ACC112 (cell line): Measurements from ENCODE around the gene AATK.

ENCODE experiments used
- H2AFZ ChIP-seq: fragments of 200-600 bp; sonication (generic); one replicate; pipeline ENCODE4 v1.6.0; 2017; ENCODE audit warnings: antibody characterized with exemption, low read length; ENCODE audit not compliant: unreplicated experiment
- H3K27ac ChIP-seq: fragments of 200-600 bp; sonication (generic); 2 replicates; pipeline ENCODE4 v1.5.1; 2014; ENCODE audit warnings: low read depth, mild to moderate bottlenecking, antibody characterized with exemption, low read length, moderate library complexity
- H3K27me3 ChIP-seq: fragments of 200-600 bp; sonication (generic); 2 replicates; pipeline ENCODE4 v1.6.1; 2014; ENCODE audit warnings: mild to moderate bottlenecking, antibody characterized with exemption, low read length, moderate library complexity, mixed read lengths; ENCODE audit not compliant: insufficient read depth
- H3K36me3 ChIP-seq: fragments of 200-600 bp; sonication (generic); 2 replicates; pipeline ENCODE4 v1.6.1; 2016; ENCODE audit warnings: mild to moderate bottlenecking, antibody characterized with exemption, low read length, moderate library complexity, mixed read lengths; ENCODE audit not compliant: insufficient read depth
- H3K4me1 ChIP-seq: fragments of 200-600 bp; sonication (generic); one replicate; pipeline ENCODE4 v1.6.1; 2016; ENCODE audit warnings: low read length, mixed read lengths; ENCODE audit not compliant: insufficient read depth, unreplicated experiment, control insufficient read depth
- H3K4me3 ChIP-seq: fragments of 200-600 bp; sonication (generic); 2 replicates; pipeline ENCODE4 v1.5.1; 2014; ENCODE audit warnings: mild to moderate bottlenecking, low read depth, low read length
- H3K79me2 ChIP-seq: fragments of 200-600 bp; sonication (generic); one replicate; pipeline ENCODE4 v1.6.0; 2016; ENCODE audit warnings: low read length; ENCODE audit not compliant: control insufficient read depth, unreplicated experiment, insufficient read depth

Gene AATK

DNA sequence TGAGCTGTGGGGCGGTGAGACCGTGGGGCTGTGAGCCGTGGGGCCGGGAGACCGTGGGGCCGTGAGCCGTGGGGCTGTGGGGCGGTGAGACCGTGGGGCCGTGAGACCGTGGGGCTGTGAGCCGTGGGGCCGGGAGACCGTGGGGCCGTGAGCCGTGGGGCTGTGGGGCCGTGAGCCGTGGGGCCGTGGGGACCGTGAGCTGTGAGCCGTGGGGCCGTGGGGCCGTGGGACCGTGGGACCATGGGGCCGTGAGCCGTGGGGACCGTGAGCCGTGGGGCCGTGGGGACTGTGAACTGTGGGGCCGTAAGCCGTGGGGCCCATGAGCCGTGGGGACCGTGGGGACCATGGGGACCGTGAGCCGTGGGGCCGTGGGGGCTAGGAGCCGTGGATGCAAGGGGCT is 25.3 kb downstream of the AATK start:
- Histone ChIP-seq H3K4me1 (no peaks in the 10 kb centered on the region), H3K27ac (no peak overlapping the region), H2AFZ (no peak overlapping the region), H3K36me3 (no peaks in the 10 kb centered on the region), H3K79me2 (no peaks in the 10 kb centered on the region), H3K4me3 (no peak overlapping the region), H3K27me3 (no peaks in the 10 kb centered on the region)

DNA sequence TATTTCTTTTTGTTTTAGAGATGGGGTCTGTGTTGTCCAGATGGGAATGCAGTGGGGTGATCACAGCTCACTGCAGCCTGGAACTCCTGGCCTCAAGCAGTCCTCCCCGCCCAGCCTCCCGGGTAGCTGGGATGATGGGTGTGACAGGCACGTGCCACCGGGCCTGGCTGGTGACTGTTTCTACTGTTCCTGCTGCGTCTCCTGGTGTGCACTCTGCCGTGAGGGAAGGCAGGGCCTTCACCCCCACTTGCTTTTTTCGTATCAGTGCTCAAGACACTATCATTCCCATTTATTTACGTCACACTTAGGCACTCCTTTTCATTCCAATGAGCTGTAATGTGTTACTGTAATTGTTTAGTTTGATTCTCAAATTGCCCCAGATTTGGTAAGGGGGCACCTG is 26.0 kb downstream of the AATK start:
- no peaks in the 10 kb centered on the region for H3K4me1 ChIP-seq

DNA sequence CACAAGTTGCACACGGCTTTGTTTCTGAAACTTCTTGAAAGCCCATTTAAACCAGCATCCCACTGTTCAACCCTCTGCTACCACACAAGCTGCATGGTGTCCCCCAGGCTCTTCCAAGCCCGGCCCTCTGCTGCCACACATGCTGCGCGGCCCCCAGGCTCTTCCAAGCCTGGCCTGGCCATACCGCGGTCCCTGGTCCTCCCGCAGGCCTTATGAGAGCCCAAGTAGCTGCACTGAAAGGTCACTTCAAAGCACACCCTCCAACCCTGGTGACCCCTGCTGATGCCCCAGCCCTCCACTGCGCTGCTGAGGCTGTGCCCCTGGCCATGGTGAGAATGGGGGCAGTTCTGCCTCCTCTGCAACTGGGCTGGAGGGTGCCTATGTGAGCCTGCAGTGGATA is 26.6 kb downstream of the AATK start:
- Histone ChIP-seq H3K27ac (no peak overlapping the region), H3K79me2 (no peaks in the 10 kb centered on the region)

More for the DNA sequence above, 26.0 kb downstream of the AATK start:
- H3K27ac ChIP-seq: no peak overlapping the region
- H3K27me3 ChIP-seq: no peaks in the 10 kb centered on the region
- H2AFZ ChIP-seq: no peak overlapping the region
- no peaks in the 10 kb centered on the region for H3K79me2 ChIP-seq
- H3K36me3 ChIP-seq: no peaks in the 10 kb centered on the region
- H3K4me3 ChIP-seq: no peak overlapping the region

DNA sequence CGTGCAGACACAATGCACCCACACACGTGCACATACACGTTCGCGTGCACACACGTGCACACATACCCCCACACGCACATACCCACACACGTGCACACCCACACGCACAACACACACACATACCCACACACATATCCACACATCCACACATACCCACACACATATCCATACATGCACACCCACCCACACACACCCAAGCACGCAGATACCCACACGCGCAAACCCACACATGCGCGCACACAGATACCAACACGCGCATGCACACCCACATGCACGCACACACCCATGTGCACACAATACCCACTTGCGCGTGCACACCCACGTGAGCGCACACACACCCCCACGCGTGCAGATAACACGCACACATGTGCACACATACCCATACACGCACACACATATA is 27.5 kb downstream of the AATK start:
- Histone ChIP-seq H3K4me1 (no peaks in the 10 kb centered on the region), H3K4me3 (no peak overlapping the region), H3K27me3 (no peaks in the 10 kb centered on the region), H3K79me2 (no peaks in the 10 kb centered on the region), H3K36me3 (no peaks in the 10 kb centered on the region), H3K27ac (no peak overlapping the region), H2AFZ (no peak overlapping the region)

More for the DNA sequence above, 26.6 kb downstream of the AATK start:
- Histone ChIP-seq H3K27me3 (no peaks in the 10 kb centered on the region), H3K4me3 (no peak overlapping the region), H3K36me3 (no peaks in the 10 kb centered on the region), H2AFZ (no peak overlapping the region), H3K4me1 (no peaks in the 10 kb centered on the region)

DNA sequence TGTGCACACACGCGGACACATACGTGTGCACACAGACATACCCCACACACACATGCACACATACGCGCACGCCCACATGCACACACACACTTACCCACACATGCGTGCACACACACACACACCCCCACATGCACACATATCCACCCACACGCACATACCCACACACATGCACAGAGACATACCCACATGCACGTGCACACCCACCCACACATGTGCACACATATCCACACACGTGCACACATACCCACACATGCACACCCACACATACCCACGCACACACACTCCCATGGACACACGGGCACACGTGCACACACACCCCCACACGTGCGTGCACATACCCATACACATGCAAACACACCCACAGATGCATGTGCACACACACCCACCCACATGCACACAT is 27.9 kb downstream of the AATK start:
- H2AFZ ChIP-seq: no peak overlapping the region
- no peak overlapping the region for H3K4me3 ChIP-seq
- no peaks in the 10 kb centered on the region for H3K27me3 ChIP-seq
- no peaks in the 10 kb centered on the region for H3K79me2 ChIP-seq
- H3K27ac ChIP-seq: no peak overlapping the region
- H3K36me3 ChIP-seq: no peaks in the 10 kb centered on the region
- no peaks in the 10 kb centered on the region for H3K4me1 ChIP-seq

DNA sequence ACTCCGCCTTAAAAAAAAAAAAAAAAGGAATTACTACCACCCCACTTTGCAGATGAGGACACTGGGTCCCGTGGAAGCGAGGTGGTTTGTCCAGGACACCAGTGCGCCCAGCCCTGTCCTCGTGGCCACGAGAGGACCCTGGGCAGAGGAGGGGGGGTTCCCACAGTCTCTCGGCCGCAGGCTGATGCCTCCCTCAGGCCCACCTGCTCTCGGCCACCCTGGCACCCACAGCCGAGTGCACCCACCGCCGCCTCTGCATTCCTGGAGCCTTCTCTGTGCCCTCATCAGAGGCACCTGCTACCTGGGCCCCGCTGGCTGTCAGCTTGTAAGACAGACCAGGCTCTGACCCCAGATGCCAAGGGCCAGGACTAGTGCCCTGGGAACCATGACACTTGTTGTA is 28.8 kb downstream of the AATK start:
- Histone ChIP-seq H3K79me2 (no peaks in the 10 kb centered on the region), H3K4me1 (no peaks in the 10 kb centered on the region), H3K4me3 (no peak overlapping the region), H2AFZ (no peak overlapping the region), H3K27ac (no peak overlapping the region), H3K27me3 (no peaks in the 10 kb centered on the region), H3K36me3 (no peaks in the 10 kb centered on the region)

DNA sequence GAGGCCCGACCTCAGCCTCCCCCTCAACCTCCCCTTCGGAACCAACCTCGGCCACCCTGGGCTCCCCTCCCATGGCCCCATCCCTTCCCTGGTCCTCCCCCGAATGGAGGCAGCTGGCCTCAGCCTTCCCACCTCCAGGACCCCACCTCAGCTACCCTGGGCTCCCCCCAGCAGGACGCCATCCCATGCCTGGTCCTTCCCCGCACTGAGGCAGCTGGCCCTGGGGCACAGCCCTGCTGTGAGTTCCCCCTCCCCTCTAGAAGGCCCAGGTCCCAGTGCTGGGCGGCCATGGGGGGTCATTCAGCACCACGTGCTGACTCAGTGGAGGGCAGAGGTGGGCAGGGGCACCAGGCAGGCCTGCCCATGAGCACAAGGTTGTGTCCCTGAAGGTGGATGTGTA is 29.7 kb downstream of the AATK start:
- H3K79me2 ChIP-seq: no peaks in the 10 kb centered on the region
- H3K27me3 ChIP-seq: no peaks in the 10 kb centered on the region
- H3K4me3 ChIP-seq: no peak overlapping the region
- no peaks in the 10 kb centered on the region for H3K36me3 ChIP-seq
- H2AFZ ChIP-seq: no peak overlapping the region
- H3K4me1 ChIP-seq: no peaks in the 10 kb centered on the region
- no peak overlapping the region for H3K27ac ChIP-seq

DNA sequence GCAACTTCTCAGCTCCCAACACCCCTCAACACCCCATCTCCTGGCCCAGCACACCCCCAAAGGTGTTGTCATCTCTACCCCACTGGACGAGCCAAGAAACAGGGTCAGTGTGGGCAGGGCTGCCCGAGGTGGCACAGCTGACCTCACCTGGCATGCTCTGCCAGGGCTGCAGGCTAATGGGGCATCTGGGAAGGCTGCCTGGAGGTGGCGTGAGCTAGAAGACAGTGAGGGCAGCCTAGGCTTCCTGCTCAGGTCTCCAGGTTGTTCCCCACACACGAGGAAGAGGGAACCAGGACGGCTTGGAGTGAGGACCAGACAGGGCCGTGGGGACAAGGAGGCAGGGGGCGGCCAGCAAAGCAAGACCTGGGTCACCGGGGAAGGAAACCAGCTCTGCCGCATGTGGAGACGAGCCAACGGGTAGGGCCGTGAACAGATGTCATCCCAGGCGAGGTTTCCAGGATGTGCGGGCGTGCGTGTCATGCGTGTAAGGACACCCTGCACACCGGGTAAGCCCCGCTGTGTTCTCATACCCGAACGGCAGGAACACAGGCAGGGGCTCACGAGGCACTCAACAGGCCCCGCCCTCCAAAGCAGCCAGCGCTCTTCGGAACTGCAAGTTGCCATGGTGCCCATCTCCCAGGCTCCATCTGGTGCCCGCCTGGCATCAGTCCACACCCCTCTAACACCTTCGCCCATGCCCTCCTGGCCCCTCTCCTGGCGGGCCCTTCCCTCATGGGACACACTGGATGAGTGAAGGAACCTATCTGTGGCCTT is 30.3 kb downstream of the AATK start:
- H2AFZ ChIP-seq: no peak overlapping the region
- H3K4me3 ChIP-seq: no peak overlapping the region
- H3K79me2 ChIP-seq: no peaks in the 10 kb centered on the region
- no peaks in the 10 kb centered on the region for H3K36me3 ChIP-seq
- no peaks in the 10 kb centered on the region for H3K27me3 ChIP-seq
- H3K4me1 ChIP-seq: no peaks in the 10 kb centered on the region
- no peak overlapping the region for H3K27ac ChIP-seq

DNA sequence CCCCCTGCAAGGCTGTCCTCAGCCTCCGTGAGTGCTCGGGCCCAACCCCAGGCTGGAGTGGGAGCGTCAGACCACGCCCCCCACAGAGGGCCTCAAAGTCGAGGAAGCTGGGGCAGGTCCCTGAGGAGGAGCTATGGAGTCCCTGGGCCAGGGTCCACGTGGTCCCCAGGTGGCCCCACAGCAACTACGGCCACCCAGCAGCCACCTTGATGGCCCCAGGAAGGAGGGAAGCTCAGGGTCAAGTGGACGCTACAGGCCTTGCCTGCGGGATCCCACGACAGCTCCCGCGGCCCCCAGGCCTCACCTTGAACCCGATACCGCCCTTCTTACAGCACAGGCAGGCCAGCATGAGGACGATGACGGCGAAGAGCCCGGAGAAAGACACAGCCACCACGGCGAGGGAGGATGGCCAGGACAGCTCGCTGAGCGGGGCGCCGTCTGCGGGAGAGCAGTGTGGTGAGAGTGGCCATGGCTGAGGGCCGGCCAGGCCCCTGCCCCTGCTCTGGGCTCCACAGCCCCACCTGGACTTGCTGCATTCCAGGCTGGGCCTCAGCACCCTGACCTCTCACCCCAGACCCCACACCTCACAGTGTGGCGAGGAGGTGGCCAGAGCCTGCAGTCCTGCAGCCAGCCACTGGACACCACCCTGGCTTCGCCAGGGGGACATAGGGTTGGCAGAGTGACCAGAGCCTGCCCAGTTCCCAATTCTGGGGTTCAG is 31.8 kb downstream of the AATK start:
- Histone ChIP-seq H3K27ac (no peak overlapping the region), H3K36me3 (no peaks in the 10 kb centered on the region), H3K79me2 (no peaks in the 10 kb centered on the region), H2AFZ (no peak overlapping the region), H3K4me3 (no peak overlapping the region), H3K4me1 (no peaks in the 10 kb centered on the region), H3K27me3 (no peaks in the 10 kb centered on the region)

DNA sequence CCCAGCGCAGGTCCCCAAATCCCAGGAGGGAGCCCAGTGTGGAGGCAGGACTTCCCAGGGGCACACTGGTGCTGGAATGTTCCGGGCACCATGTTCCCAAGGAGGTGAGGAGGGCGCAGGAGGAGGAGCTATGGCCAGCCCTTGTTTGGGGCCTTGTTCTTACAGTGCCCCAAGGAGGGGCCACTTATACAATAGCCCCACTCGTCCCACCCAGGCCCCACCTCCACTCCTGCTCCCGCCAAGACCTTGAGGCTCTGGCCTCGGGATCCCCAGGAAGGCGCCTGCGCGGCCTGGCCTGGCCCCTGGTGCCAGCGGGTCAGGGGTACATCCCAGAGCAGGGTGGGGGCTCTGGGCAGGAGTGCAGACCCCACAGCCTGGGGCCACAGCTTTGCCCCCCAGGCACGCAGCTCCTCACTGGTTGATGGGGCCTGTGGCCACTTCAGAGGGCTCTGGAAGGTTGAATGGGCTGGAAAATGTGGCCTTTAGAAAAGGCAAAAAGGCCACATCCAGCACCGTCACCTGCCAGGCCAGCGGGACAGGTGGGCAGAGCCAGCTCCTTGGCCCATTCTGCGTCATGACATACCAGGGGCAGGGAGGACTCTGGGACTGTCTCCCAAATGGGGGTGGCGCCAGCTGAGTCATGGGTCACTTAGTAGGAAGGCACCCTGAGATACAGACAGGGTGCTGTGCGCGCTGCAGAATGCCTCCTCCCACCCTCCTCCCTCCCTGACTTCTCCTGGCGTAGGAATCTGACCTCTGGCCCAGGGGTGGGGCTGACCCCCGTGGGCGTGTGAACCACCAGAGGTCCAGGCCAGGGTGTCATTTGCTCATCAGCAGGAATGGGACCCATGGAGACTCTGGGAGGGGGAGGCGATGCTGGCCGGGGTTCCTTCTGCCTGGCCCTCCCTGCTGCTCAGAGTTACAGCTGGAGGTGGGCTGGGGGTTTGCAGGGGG is 33.0 kb downstream of the AATK start:
- no peak overlapping the region for H2AFZ ChIP-seq
- H3K27ac ChIP-seq: no peak overlapping the region
- no peaks in the 10 kb centered on the region for H3K79me2 ChIP-seq
- H3K27me3 ChIP-seq: no peaks in the 10 kb centered on the region
- no peak overlapping the region for H3K4me3 ChIP-seq
- H3K36me3 ChIP-seq: no peaks in the 10 kb centered on the region
- no peaks in the 10 kb centered on the region for H3K4me1 ChIP-seq
